Measurements from ENCODE around the gene SOD3.

Gene SOD3

DNA sequence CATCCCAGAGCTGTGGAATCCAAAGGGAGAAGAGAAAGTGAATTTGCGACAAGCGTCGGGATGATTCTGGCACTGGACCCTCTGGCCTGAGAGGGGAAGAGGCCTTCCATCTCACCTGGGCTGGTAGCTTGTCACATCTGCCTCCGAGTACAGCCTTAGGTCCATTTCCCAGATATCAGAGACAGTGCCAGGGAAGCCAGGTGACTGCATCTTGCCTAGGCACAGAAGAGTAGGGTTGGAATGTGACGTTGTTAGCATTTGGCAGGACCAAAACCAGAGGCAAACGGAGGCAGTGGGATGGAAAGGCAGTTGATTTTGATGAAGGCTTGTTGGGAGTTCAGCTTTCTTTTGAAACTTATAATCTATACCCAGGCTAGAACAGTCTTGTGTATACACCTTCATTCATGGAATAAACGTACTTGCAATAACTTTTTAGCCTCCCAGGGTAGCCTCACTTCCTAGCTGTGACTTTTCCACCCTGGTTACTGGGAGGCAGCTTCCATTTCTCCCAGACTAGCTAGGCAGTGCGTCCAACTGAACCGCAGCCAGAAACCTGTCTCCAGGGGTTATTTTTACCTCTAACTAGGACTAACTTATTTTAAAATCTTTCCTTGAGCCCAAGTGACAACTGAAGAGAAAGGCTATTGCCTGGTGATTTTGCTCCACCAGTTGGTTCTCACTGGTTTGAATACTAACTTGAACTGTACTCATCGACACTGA is 5.9 kb downstream of the SOD3 start:
- ATAC-seq (no peak), DNase-seq (no peak)

DNA sequence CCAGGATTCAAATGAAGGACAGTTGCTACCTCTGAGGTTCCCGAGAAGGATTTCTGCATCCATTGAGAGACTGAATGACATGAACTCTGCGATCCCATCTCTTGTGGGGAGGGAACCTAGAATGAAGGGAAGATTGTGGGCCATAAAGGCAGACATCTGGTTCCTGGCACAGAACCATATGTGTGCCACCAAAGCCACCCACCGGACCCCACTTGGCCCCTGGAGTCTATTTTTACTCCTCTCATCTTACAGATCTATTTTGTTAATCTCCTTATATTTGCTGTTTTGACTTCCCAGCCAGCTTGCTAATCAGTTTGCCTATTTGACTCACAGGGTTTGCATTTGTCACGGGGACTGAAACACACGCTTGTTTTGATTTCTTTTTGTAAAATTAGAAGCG is 7.3 kb downstream of the SOD3 start:
- ATAC-seq (no peak), DNase-seq (no peak)

DNA sequence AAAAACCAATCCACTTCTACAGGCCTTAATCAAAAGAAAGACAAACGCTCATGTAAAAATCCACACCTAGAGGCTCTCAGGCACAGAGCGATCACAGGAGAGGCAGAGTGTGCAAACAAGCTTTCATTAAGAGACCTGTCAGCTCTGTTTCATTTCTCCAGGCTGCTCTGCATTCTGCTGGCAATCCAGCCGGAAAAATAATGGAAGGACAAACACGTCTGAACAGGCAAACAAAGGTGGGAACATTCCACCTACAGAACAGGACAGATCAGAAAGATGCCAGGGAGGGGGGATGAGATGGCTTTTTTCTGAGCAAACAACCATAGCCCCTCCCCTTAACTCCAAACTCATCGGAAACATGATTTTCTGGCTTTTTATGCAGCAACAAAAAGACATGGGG is 9.7 kb downstream of the SOD3 start:
- DNase-seq (no peak), ATAC-seq (no peak)

DNA sequence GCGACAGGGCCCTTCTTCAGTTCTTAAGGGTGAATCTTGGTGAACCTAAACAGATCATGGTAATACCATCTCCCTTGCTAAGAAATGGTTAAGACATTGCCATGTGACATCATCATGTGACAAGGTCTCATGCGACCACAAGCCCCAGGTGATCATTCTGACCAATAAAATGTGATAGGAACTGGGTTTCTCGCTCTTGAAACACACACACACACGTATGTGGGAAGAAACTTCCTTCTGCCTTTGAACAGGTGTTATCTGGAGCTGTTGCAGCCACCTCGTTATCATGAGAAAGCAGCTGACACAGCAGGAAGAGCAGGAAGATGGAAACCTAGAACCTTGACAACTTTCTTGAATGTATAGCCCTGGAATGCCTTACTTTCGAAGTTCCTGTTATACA is 10.2 kb downstream of the SOD3 start:
- ATAC-seq: no peak

DNA sequence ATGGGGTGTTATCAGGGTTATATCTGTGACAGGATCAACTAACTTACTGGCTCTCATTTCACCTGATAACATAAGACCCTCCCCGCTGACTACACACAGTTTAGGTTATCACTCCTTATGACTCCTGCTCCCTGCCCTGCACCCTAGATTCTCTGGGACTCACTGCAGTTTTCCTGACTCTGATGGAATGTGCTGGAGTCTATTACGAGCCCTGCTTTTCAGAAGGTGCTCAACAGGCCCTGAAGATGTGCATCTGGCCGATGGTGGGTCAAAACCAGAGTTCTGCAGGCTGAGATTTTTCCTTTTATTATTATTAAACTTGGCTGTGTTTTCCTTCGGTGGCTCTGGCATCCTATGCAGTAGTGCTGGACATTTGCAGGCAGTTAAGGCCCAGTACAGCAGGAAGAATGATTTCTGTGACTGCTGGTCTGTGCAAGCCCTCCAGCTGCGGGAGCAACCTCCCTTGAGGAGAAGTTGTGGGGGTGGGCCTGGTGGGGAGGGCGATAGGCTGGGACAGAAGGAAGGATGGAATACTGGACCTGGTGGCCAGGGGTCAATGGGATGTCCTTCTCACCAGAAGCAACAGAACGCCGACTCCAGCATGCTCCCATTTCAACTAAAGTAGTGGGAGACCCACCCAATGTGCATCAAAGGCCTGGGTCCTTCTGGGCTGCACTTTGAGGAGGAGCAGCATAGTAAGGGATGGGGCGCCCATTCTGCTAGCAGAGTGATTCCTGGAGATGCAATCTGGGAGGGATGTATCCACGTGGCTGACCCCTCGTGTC is 11.0 kb downstream of the SOD3 start:
- no peak for ATAC-seq

More for the DNA sequence above, 10.2 kb downstream of the SOD3 start:
- no peak for DNase-seq

DNA sequence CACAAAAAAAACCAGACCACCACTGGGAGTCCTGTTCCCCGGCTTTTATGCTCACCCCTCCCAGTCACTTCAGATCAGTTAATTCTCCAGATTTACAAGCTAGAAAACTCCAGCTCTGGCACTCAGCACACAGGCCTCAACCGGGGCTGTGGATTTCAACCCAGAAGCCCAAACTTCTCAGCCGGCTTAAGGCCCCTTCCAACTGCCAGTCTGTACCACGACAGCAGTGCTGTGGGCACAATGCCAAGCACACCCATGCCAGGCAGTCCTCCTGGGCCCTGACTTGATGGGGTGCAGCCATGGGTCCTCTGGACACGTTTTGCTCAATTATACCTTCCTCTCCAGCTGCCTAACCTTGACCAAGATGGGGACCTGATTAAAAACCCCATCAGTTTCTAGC is 12.2 kb downstream of the SOD3 start:
- ATAC-seq (no peak), DNase-seq (no peak)

More for the DNA sequence above, 11.0 kb downstream of the SOD3 start:
- DNase-seq: no peak

DNA sequence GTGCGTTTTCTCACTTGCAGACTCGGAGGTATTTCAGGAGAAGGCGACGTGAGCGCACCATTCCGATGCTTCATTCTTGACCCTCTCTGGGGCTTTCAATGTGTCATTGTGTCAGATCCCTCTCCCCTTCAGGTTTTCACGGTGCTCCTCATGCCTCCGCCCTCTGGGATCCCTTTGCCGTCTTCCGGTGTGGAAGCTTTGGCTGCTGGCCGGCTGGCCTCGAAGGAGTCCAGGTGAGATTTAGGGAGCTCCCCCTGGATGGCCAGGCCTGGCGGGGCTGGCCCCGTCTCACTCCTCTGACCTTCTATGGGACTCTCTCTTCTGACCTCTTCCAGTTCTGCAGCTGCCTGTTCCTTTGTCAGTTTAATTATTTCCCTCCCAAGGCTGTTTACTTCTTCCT is 12.9 kb downstream of the SOD3 start:
- no peak for DNase-seq
- ATAC-seq: no peak

DNA sequence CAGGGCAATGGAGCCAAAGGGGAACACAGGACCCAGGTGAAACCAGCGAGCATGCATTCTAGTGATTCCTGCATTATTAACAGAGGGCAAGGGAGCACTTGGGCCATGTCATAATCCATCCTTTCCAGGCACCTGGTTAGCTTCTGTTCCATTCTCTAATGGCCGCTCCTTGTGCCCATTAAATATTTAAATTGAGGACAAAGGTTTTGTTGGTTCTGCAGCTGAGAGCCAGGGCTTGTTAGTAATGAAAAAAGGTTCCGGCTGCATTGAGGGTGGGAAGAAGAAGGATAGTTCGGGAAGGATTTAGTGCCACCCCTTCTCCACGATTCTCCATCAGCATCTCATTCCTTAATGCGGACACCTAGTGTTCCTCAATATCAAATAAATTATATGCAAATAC is 13.6 kb downstream of the SOD3 start:
- ATAC-seq: no peak
- DNase-seq: no peak

DNA sequence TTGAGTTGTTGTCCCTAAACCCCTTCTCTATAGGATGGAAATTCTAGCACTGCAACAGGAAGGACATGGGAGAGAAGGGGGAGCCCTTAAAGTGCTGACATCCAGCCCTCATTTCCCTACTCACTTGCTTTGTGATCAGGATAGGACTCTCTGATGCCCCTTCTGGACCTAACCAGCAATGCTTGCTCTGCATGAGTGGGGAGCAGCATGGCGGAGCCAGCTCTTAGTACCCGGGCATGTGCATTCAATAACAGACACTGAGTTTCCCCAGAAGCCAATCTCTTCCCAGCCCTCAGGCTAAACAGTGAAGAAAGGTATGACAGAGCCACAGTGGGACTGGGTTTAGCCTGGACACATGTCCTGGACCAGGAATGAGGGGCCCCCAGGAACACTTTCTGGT is 14.0 kb downstream of the SOD3 start:
- DNase-seq: no peak
- no peak for ATAC-seq

DNA sequence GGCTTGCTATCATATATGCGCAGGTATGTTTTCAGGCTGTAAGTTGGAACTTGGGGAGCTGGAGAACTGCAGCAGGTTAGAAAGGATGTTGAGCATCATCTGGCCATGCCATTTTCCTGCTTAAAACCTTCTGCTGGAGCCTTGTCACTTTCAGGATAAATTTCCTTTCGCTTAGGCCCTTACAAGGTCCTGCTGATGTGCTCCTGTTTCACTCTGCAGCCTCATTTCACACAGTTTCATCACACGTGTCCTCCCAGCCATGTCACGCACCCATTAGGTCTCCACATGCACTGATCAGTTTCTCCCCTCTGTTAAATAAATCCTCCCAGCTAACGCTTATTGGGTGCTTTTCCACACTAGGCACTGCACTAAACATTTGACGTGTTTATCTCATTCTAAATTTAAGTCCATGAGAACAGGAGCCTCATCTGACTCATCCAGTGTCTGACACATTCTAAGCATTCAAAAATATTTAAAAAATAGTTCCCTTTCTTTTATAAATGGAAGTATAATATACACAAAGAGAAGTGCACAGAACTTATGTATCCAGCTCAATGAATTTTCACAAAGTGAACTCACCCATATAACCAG is 14.5 kb downstream of the SOD3 start:
- DNase-seq: no peak

DNA sequence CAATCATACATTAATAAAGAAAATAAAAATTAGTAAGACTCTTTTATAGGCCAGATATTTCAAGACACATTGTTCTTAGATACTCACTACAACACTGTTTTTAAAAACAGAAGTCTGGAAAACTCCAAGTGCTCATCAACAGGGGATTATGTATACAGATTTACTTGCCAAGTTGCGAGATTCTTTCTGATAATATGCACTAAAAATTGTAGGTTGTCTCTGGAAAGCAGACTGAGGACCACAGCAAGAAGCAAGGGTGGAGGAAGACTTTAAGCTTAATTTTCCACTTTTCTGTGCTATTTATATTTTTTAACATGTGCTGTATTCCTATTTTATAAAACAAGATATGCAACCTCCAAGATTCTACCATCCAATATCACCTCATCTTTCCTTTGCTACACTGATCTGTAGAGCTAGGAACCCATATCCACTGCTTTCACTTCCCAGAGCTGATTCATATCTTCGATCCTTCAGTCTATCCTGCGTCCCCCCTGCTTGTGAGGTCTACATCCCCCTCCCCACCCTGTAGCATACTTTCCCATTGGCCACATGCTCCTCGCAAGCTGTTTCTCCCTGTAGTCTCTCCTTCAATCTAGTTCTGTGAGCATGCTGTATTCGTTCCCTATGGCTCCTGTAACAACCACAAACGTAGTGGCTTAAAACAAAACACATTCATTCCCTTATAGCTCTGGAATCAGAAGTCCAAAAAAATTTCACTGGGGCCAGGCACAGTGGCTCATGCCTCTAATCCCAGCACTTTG is 15.7 kb downstream of the SOD3 start:
- ATAC-seq (no peak), DNase-seq (no peak)

More for the DNA sequence above, 14.5 kb downstream of the SOD3 start:
- no peak for ATAC-seq

DNA sequence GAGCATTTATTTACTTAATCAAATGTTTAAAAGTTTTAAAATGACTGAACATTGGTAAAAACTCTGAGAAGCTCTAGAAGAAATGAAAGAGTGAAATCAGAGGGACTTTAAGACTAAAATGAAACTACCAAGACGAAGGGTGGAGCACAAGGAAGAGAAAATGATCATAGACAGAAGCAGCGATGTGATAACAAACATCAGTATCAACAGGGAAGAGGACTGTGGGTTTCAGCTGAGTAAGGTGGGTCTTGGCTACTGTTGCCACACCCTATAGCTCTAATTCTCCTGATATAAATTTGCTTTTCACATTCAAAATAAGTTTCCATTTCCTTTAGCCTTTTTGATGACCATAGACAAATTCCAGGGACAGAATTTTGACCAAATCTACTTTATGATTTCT is 18.4 kb downstream of the SOD3 start:
- ATAC-seq: no peak
- DNase-seq: no peak

DNA sequence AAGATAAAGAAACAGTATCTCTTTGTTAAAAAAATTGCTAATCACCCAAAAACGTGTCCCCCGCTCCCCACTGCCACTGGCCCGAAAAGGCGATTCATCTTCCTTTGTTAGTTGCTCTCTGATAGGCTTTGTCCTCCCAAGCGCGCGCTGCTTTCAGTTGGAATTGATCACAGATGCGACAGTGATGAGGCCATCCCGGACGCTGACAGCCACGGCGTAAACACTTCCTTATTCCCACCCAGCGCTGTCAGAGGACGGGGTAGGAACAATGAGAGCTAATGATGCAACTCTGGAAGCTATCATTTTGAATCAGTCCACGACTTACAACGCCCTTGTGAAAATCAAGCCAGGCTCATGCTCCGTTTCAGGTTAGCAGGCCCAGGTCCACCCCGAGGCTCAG is 21.4 kb downstream of the SOD3 start:
- DNase-seq (no peak), ATAC-seq (no peak)

DNA sequence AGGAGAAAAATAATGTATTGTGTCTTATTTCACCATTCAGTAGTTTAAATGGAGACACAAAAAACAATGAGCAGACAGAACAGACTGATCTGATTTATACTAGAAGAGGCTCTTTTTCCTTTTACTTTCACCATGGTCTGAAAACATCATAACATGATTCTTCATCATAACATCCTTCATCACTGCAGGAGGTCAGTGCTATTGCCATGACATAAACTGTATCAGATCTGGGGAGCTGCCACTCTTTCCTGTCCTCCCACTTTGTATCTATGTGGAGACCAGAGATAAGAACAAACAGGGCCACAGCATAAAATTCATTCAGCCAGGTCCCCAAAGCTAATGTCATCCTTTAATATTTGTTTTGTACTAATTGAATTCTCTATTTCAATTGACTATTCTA is 25.2 kb downstream of the SOD3 start:
- no peak for ATAC-seq
- DNase-seq: no peak

DNA sequence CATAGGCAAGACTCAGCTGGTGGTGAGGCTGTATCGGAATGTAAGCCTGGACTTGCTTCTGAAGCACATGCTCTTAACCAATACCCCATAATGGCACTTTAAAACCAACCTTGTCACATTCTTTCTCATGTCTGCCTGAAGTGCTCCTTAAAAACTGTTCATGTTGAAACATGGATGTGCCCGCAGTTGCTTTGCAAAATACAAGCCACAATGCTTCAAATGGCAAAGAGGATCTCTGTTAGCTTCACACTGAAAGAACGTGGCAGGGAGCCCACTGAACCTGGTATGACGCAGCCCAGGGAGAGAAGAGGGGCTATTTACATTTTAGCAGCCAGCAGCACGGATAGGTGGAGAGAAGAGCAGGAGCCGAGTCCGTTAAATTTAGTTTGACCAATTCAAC is 29.3 kb downstream of the SOD3 start:
- DNase-seq: no peak
- ATAC-seq: no peak

DNA sequence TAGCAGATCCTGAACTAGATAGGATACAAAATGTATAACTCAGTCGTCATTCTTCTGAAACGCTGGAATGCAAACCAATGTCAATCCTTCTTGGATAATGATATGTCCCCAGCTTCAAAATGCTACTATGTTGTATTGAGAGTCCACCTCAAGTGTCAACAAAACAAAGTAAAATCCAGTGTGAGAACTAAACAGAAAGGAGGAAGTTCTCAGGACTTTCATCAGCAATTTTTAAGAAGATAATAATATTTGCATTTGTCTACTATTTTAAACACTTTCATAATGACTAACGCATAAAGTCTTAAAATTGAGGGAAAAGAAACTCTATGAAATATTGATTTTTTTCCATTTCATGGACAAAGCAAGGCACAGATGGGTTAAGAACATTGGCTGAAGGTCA is 36.3 kb downstream of the SOD3 start:
- ATAC-seq (no peak), DNase-seq (no peak)

DNA sequence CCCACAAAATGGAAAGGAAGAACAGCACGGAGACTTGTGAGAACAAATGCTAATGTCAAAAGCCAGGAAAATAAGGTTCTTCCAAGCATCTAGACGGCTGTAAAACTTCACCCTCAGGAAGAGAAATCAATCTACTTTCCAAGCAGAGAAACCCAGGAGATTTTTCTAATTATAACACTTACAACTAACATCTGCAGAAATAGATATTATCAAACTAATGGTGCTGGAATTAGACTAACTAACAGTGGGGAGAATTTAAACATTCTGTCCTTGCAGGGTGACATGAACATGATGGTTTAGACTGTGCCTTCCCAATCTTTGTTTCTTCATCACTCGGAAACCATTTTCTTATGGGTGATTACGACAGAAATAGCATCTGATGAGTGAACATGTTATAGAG is 40.3 kb downstream of the SOD3 start:
- DNase-seq: no peak
- no peak for ATAC-seq

DNA sequence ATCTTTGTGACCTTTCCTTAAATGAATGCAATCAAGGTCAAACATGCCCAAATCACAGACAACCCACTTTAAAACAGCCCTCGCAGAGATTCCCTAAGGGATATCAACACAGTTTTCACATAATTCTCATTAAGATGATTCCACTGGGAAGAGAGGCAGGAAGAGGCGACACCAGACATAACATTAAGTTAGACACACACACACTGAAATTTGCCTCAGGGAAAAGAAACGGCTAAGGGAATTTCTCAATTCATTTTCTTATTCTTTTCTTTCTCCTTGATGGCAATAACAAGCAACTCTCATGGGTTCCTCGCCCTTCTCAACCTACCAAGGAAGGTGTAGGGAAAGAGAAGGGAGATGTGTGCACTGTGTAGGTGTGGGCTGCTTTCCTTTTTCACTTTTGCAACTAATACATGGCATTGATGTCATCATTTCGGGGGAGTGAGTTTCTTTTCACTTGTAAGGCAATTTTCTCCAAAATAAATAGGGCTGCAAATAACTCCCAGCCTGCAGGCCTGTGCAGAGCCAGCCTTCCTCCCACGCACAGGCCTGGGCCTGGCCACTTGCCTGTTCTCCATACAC is 41.4 kb downstream of the SOD3 start:
- ATAC-seq: no peak
- no peak for DNase-seq

DNA sequence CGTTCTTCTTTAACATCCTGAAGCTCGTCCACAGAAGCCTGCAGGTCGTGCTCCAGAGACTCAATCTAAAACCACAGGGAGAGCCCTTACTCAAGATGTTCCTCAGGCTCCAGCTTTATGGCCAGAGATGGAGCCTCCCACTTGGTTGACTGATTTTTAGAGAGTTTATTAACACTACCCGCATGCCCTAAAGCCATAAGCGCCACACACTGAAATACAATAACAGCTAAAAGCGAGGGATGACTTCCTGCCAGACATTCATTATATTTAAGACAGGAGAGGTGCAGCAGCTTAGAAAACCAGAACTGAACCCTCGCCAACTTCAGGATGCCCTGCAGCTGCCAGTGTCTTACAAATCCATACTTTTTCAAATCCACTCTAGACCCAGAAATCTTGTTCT is 42.0 kb downstream of the SOD3 start:
- no peak for ATAC-seq
- DNase-seq: no peak

DNA sequence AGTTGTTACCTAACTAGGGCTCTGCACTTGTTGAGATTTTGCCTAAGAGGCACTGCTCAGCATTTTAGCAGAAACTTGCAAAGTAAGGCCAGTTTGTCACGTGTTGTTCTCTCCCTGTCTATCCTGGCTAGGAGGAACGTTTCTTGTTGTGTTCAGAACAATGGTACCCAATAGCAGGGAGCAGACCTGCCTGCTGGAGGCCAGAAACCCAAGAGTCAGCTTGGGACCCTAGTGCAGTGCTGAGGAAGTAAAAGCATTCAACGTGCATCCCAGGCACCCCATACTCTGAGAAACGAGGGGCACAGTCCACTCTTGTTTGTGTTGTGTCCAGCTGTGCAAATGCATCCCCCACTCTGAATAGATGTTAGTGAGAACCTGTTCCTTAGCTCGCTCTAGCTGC is 42.4 kb downstream of the SOD3 start:
- no peak for DNase-seq
- no peak for ATAC-seq

DNA sequence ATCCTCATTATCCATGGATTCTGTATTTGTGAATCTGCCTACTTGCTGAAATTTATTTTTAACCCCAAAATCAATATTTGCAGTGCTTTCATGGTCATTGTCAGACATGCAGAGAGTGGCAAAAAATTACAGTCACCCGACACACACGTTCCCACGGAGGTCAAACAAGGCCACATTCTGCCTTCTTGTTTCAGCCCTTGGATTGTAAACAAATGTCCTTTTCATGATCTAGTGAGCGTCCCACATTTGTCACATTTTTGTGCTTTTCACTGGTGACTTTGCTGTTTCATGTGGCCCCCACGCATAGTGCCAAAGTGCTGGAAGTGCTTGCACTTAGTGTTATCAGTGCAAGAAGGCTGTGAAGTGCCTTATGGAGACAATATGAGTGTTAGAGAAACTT is 45.0 kb downstream of the SOD3 start:
- no peak for ATAC-seq
- DNase-seq: no peak

DNA sequence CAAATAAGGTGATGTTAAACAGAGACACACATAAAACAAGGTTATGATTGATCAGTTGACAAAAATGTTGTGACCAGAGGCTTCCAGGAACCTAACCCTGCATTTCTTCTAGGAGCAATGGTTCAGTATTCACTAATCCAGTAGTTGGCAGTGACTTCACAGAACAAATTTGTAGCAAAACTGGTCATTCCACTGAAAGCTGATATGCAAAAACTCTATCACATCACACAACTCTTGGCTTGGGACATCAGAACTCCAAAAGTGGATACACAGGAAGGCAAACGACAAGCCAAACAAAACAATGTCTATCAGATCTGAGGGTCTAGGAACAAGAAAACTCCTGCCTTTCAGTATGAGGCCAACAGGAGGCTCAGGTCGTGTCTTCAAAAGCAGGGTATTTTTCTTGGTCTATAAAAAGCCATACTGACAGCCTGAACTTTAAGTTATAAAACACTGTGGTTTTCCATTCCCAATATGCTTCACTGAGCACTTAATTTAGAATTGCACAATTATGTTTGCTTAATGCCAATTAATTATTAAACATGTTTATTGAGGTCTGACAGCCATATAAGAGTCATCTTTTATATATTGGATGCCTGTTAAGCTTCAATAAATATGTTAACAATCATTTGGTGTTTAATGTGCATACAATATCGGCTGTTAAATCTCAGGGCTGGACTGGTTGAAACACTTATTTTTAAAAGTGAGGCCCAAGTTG is 45.6 kb downstream of the SOD3 start:
- DNase-seq (no peak), ATAC-seq (no peak)

Measured in stimulated activated naive CD8-positive, alpha-beta T cell treated with anti-CD3 and anti-CD28 coated beads, Interleukin-15, Interleukin-2, amounts not matched to agents 100 U/mL and 50 U/mL, for 24 hours (primary cell).